NCI-H1105 treated with DMSO at 0.1 percent for 48 hours (cell line): ENCODE data around the gene DPYD.

Experiments
- DNase-seq: peaks from one replicate; lab custom pipeline; 2025; lab: John Stamatoyannopoulos, UW

Gene DPYD

GRCh38 chr1:97610102-97610501, 310.7 kb downstream of the DPYD start:
- no peak for DNase-seq

- no peak for DNase-seq
Measured at GRCh38 chr1:97608272-97608671, 312.6 kb downstream of the DPYD start.

DNA sequence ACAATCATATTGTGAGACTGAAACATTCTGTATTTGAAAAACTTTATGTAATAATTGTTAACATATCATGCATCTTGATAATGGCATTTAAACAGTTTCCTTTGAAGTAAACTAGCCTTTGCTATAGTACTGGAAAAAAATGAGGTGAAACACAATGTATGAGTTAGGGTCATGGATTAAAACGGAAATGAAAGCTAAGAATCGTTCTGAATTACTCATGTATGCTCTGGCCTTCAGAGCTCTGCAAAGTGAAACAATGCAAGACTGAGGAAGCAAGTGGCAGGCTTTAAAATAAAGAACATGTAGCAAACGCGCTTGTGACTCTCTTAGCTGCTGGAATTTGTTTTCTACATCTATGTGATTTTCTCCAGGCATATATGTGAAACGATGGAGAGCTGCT, 317.1 kb downstream of the DPYD start:
- DNase-seq, result peak; percentile 37

- peak; percentile 85 for DNase-seq
Measured at GRCh38 chr1:97603218-97603617, 317.6 kb downstream of the DPYD start.

GRCh38 chr1:97599447-97599846, 321.4 kb downstream of the DPYD start:
- DNase-seq, result no peak

GRCh38 chr1:97593192-97593591, 327.6 kb downstream of the DPYD start:
- DNase-seq, result no peak

- DNase-seq, result no peak
Measured at GRCh38 chr1:97588772-97589171, 332.1 kb downstream of the DPYD start.

DNA sequence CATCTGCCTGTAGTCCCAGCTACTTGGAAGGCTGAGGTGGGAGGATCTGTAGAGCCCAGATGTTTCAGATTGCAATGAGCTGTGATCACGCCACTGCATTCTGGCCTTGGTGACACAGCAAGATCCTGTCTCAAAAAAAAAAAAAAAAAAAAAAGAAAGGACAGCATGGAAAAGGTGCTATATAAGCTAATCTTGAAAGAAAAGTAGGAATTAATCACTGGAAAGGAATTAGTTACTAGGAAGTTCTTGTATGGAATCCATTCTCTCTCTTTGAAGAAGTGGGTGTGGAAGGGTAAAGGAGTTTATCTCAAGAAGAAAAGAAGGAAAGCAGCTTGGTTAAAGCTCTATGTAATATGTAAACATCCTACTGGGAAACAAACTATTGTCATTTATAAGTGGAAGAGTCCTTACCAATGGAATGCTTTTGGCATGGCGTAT, 339.2 kb downstream of the DPYD start:
- no peak for DNase-seq

DNA sequence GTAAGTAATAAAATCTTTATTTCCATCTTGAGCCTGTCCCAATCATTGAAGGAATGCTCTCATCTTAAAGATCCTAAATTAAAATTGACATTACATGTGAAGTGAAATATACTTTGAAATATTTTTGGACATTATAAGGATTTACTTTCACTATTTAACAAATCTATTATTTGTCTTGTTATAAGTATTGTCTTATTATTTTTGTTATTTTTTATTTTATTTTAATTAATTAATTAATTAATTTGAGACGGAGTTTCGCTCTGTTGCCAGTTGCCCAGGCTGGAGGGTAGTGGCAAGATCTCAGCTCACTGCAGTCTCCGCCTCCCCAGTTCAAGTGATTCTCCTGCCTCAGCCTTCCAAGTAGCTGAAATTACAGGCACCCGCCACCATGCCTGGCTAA, 343.2 kb downstream of the DPYD start:
- DNase-seq, result no peak

DNA sequence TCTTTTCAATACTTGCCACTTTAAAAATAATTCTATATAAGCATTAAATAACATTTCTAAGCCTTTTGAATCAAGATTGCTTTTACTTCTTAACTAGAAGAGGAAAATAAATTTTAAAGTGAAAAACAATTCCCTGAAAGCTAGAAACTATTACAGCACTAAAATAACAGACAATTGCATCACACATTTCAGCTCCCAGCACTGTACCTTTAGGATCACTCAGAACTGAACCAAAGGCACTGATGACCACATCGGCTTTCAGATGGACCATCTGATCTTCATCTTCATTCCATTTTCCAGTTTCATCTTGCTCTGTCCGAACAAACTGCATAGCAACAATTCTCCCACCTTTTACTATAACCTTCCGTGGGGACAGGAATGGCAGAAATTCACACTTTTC, 347.3 kb downstream of the DPYD start:
- DNase-seq, result no peak

- no peak for DNase-seq
Measured at GRCh38 chr1:97572561-97572960, 348.3 kb downstream of the DPYD start.

DNA sequence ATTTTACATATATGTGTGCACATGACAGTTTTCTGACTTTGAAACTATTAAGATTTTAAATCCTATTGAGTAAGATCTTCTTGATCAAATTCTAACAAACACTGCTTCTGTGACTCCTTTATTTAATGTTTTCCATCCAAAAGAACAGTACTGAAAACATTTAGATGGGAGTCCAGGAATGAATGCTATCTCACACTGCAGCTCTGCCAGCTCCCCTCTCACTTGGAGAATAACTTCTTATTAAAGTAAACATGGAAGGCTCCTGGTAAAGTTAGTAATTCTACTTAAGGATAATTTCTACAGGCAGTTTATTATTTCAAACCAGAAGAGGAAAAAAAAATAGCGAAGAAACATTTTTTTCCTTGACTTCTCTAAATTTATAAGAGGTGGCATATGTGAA, 349.1 kb downstream of the DPYD start:
- no peak for DNase-seq

- DNase-seq, result no peak
Measured at GRCh38 chr1:97570691-97571090, 350.1 kb downstream of the DPYD start.

DNA sequence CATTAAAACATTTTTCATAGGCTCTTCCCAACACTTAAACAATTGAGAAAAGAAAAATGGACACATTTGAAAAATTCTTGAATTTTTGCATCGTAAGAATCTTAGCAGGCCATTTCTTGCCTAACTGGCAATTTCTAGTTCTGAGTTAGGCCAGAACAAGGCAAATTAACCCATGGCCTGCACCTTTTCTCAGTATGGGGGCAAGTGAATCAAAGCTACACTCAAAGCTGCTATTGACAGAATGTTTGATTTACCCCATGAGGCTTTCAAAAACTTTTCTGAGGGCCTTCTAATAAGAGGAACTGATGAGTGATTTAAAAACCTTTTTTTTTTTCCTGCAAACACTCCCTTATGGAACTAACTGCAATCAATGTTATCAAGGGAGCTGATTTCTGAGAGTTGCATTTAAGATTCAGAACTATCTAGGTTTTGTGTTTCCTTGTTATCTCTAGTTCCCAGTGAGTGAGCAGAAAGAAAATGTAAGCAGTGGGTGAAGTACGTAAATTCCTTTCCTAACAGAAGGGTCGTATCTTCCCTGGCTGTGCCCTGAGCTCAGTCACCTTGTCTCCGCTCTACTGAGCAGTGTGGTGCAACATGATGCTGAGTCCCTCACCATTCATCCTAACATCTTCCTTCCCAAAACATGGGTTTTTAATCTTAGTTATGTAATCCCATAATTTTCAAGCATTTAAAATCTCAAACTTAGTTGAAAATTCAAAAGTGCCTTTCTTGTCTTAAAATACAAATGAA, 353.7 kb downstream of the DPYD start:
- no peak for DNase-seq

GRCh38 chr1:97565886-97566285, 354.9 kb downstream of the DPYD start:
- DNase-seq, result no peak

DNA sequence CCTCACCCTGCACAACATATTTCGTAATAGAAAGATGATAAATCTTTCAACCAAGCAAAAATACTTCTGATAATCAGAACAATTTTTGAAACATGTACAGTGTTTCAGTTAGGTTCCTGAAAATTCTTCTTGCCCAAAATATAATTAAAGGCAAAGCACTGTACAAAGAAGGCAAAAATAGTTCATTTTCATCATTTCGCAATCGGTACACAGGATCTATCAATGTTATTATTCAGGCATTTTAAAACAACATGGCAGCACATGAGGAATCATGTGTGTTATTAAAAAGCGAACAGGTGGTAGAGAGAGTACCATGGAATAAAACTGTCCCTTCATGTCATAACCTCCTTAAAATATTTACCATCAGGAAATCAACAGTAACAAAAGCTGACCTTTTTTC, 356.9 kb downstream of the DPYD start:
- DNase-seq, result no peak

- DNase-seq, result no peak
Measured at GRCh38 chr1:97562081-97562480, 358.8 kb downstream of the DPYD start.

- no peak for DNase-seq
Measured at GRCh38 chr1:97560714-97561113, 360.1 kb downstream of the DPYD start.

DNA sequence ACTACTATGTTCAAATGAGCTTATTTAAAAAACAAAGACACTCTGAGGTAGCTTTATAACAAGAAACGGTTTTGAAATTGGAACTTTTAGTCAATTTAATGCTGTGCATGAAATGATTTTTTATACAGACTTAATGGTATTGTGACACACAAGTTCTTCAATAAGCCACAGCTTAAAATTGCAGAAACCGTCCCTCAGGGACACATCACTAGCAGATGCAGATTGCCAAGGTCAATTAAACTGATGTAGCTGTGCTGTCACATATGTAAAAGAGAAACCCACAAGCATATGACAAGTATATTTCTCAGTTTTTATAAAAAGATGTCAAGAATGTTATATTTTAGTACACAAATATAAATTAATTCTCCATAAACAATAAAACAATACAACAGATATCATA, 366.9 kb downstream of the DPYD start:
- DNase-seq, result no peak

GRCh38 chr1:97551113-97551512, 369.7 kb downstream of the DPYD start:
- DNase-seq, result no peak

DNA sequence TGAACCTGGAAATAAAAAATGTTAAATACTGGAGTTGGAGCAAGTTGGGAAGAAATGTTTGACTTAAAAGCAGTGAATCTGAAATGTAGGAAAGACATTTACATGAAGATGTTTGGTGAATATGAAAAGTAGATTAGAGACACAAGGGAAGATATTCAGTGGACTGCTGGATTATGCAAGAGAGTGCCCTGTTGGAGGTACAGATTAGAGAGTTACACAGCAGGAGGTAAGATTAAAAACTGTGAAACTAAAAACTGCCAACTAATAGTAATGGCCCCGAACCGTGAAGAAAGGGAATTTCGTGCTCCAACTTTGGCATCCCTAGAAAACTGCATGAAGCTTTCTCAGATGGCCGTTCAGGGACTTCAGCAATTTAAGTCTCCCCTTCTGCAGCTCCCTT, 375.4 kb downstream of the DPYD start:
- DNase-seq, result no peak

DNA sequence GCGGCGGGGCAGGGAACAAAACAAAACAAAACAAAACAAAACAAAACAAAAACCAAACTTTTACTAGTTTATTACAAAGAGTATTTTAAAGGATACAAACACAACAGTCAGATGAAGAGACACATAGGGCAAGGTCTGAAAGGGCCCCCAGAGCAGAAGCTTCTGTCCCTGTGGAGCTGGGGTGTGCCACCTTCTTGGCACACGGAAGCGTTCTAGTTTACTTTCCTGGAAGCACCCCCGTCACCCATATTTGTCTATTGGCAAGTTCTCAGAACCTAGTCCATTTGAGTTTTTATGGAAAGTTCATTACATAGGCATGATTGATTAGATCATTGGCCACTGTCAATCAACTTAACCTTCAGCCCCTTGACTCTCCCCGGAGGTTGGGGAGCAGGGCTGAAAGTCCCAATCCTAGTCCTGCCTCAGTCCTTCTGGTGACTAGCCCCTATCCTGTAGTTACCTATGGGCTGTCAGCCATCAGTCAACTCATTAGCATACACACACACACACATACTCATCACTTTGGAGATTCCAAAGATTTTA, 380.4 kb downstream of the DPYD start:
- DNase-seq, result no peak

GRCh38 chr1:97538113-97538512, 382.7 kb downstream of the DPYD start:
- DNase-seq, result no peak

DNA sequence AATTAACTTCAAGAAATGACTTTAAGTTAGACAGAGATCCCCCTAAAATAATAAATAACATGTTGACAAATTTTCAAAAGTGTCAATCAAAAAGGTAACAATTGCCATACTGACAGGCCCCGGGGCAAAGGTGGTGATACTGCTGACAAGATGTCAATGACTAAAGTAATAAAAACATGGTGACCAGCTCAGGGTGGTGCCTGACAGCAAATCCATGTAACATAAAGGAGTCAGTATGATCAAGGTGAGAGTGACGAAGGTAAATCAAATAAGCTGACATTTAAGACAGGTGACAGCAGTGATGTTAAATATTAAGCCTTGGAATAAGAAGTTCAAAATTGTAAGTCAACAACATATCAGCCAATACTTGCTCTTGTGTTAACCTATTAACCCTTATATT, 387.5 kb downstream of the DPYD start:
- no peak for DNase-seq
